ENCODE data around the gene LYL1. TPM values are rescaled to one million over a fixed set of nuclear protein-coding genes. Genes with fewer than 3 reads are reported as not detected.

The LYL1 gene
- total RNA-seq, 1 donor from 2014 or later, result 1.4 TPM

GRCh38 chr19:13128583-13128982 lies 25.9 kb upstream of the LYL1 start:
- peak; percentile 7 for ATAC-seq

DNA sequence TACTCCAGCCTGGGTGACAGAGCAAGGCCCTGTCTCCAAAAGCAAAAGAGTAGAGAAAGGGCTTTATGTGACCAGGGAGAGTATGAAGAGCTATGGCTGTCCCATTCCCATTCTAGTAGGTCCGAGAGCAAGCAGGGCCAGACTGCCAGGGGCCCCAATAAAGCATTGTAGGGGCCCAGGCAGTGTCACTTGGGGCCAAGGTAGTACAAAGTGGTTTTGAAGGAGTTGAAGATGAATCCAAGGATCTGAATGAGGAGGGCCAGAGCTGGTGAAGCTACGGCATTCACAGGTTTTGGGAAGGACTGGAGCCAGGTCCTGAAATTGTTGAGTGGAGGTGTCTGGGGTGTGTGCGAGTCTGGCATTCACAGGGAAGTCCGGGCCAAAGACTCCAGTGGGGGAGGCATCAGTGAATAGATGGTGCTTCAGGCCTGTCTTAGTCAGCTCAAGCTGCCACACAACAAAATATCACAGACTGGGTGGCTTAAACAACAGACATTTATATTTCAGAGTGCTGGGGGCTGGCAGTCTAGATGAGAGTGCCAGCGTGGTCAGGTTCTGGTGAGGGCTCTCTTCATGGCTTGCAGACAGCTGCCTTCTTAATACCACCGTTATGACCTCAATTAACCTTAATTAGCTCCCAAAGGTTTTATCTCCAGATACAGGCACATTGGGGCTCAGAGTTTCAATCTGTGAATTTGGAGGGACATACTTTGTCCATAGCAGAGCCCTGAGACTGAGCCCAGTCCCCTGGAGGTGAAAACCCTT lies 25.3 kb upstream of the LYL1 start:
- ATAC-seq, result no peak

DNA sequence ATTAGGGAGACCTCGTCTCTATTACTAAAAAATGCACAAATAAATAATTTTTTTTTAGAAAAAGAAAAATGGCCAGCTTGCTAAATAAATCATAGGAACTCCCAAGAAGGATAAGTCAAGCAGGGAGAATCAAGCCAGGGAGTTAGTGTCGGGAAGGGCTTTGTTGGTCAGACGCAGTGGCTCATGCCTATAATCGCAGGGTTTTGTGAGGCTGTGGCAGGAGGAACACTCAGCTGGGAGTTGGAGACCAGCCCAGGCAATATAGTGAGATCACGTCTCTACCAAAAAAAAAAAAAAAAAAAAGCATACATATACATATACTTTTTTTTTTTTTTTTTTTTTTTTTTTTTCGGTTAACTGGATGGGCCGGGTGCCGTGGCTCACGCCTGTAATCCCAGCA lies 24.4 kb upstream of the LYL1 start:
- no peak for ATAC-seq

DNA sequence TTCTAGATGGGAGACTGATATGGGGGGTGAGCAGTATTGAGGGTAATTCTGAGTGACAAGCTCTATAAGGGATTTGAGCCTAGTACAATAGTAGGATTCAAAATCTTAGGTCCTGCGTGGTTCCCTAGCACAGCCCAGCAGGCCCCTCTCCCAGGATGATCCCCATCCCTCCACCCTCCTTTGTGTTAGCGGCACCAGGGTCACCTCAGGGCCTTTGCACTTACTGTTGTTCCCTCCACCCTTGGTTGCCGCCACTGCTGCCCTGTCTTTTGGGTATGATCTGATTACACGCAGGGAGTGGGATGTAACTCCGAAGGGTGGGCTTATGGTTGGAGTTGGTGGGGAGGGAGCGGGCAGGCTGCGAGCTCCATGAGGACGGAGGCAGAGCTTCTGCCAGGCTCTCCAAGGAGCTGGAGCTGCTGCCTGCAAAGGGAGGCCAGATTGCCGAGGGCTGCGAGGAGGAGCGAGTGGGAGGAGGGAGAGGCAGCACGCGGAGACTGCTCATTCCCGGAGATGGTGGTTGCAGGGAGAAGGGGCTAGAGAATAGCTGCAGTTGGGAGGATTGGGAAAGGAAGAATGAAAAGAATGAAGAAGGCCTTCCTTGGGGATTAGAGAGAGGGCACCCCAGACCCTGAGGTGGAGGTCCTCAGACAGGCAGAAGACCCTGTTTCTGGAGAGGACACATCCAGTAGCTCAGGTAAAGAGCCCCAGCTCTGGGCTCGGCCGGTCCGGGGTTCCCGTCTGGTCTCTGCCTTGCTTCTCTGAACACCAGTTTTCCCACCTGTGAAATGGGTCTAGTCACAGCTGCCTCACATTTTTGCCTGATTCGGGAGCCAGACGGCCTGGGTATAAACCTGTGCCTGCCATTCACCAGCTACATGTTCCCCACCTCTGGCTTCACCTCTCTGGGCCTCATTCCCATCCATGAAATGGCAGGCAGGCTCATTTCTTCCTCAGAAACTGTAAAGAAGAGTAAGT lies 20.6 kb upstream of the LYL1 start:
- ATAC-seq, result no peak

DNA sequence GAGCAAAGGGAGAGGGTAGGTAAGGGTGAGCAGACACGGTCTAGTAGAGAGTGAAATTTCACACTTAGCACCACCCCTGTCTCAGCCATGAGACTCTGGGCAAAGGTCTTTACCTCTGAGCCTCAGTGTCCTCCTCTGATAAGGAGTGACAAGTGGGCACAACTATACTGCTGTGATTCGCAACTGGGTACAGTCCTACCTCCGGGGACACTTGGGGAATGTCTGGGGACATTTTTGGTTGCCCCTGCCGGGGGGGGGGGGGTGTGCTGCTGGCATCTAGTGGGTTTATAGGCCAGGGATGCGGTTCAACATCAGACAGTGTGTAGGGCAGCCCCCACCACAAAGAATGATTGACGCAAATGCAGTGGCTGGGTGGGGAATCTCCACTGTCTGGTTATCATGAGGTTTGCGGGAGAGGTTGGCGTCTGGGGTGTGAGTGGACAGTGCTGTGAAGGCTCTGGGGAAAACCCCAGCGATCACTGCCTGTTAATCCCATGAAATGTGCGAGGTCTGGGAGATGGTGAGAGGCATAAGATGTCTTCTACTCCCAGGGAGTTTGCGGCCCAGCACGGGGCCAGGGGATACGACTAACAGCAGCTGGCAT lies 19.7 kb upstream of the LYL1 start:
- no peak for ATAC-seq

- ATAC-seq, result no peak
These were observed 19.1 kb upstream of the LYL1 start for GRCh38 chr19:13121551-13122274.

GRCh38 chr19:13120817-13121216 lies 18.2 kb upstream of the LYL1 start:
- no peak for ATAC-seq

DNA sequence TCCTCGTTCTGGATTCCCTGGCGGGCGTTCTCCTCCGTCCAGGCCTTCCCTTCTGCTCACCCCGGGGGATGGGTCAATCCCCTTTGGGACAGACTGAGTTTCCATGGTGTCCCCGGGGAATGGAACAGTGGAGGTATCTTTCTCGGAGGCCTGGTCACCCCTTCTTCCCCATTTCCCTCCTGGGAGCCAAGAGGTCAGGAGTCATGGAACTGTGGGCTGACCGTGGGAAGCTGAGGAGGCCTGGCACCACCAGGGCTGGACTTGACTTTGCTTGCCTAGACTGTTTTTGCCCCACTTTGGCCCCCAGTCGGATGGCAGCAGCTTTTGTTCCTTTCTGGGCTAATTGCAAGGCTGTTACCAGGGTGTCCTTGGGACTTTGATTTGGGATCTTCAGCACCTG lies 17.4 kb upstream of the LYL1 start:
- ATAC-seq, result no peak

GRCh38 chr19:13119627-13120026 lies 17.0 kb upstream of the LYL1 start:
- ATAC-seq, result no peak

GRCh38 chr19:13118424-13119193 lies 16.0 kb upstream of the LYL1 start:
- peak; percentile 10 for ATAC-seq

- ATAC-seq, result peak; percentile 85
These were observed 15.2 kb upstream of the LYL1 start, which contains the start of gene NACC1 for GRCh38 chr19:13117772-13118423. Gene NACC1 (plus strand): TSS chr19:13118264. CDS start chr19:13135208, 16,944 bp downstream.

DNA sequence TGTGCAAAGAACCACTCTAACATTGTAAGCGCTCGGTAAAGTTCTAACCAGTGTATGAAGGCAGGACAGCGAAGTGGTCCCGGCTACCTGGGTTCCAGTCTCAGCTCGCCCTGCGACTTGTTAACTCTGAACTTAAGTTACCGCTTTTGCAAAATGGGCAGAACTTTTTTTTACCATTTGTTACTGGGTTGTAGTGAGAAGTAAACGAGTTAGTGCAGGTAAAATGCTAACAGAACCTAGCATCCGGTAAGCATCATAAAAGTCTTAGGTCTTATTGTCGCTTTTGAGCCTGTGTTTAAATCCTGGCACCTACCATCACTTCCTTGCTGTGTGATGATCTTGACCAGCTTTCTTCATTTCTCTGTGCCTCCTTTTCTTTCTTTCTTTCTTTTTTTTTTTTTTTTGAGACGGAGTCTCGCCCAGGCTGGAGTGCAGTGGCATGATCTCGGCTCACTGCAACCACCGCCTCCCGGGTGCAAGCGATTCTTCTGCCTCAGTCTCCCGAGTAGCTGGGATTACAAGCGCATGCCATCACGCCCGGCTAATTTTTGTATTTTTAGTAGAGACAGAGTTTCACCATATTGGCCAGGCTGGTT lies 14.6 kb upstream of the LYL1 start:
- ATAC-seq, result no peak

- peak; percentile 71 for ATAC-seq
These were observed 13.9 kb upstream of the LYL1 start, which contains the start of gene TRMT1 for GRCh38 chr19:13116282-13117175. Gene TRMT1 (minus strand): TSS chr19:13116740. CDS start chr19:13116399, 341 bp downstream.

GRCh38 chr19:13115936-13116281 lies 13.3 kb upstream of the LYL1 start:
- no peak for ATAC-seq

DNA sequence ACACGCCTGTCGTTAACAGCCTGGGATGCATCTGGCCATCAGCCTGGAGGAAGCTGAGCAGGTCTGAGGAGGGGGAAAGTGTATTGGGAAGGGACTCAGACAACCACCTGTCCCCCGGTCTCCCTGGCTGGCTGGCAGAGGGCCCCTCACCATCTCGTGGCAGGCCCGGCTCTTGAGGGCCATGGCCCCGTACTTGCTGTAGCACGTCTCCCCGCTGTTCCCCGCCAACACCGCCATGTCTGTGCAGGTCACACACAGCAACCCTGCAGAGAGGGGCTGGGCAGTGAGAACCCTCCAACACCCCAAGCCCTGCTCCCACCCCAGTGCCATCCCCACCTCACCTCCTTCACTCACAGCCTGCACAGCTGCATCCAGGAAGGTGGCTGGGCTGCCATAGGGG lies 9.9 kb upstream of the LYL1 start:
- no peak for ATAC-seq

GRCh38 chr19:13110099-13110610 lies 7.5 kb upstream of the LYL1 start:
- no peak for ATAC-seq

DNA sequence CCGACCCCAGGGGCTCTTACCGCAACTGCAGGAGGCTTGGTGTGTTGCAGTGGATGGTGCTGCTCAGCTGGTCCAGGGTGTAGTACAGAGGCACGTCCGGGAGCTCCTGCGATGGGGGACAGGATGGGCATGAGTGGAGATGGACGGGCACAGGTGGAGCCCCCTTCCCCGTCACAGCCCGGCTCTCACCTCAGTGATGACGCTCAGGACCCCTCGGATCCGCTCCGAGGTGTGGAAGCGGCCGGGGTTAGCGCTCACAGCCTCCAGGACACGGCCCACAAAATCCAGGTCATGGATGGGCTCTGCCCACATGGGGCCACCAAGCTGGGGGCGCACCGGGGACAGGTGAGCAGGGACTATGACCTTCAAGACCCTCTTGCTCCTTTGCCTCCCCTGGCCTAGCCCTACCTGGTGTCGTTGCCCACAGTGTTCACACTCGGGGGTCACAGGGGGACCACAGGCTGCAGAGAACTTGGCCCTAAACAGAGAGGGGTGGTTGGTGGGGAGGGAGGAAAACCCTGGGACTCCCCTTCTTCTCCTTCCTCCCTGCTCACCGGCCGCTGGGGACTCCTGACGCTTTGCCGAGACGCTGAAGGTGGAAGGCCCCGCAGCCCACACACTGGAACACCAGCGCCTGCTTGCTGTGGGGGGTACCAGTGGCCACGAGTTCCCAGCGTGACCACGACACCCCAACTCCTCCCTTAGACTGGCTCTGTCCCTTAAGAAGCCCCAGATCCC lies 6.9 kb upstream of the LYL1 start:
- ATAC-seq, result no peak

Data from esophagus mucosa (tissue), 1 donor.